ENCODE measurements around the gene MIS18A. TPM values are rescaled to one million over a fixed set of nuclear protein-coding genes. Genes with fewer than 3 reads are reported as not detected.

Gene MIS18A
- total RNA-seq, 1 experiment from 2014 or later = 10.5 TPM

DNA sequence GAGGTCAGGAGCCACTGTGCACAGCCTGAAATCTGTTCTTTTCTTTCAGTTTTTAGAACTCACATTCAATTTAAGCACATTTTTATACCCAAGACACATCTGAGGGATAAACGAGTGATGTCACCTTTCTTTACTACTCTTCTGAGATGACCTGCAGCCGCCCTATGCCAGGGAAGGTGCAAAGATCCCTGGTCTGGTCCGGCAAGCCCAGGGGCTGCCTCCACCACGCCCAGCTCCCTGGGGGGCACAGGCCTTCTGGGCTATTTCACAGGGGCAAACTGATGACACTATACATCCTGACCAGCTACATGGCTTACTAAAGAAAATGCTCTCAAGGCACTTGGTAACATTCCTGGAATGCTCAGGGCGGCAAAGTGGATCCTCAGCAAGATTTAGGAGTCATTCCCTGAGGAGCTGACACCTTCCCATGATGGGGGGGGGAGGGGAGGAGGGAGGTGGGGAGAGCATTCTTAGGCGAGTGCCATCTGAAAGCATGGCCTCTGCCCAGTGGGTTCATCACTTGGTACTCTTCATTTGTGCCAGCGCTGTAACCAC is 31.1 kb upstream of the MIS18A start:
- DNase-seq (ENCODE audit: low read depth, low spot score) = no peak
- in situ Hi-C loops (cut with HindIII; ENCODE audit: low pct_unique_long_range_greater_than_20kb, low sequenced_read_pairs) = no loop called here

DNA sequence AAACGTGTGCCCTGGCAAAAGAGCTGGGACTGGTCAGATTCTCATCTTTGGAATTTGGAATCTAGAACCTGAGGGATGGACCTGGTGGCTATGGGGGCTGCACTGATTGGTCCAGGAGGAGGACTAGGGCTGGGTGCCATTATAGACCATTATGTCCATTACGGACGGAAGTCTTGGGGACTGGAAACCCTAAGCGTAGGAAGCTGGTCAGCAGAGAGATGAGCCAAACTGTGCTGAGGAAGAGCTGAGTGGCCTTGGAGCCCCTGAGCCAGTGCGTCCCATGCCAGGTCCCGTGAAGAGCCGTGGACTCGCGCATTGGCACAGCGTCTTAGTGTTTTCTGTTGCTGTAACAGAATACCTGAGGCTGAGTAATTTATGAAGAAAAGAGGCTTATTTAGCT is 29.8 kb upstream of the MIS18A start:
- in situ Hi-C loops (cut with HindIII; ENCODE audit: low pct_unique_long_range_greater_than_20kb, low sequenced_read_pairs) = no loop called here

DNA sequence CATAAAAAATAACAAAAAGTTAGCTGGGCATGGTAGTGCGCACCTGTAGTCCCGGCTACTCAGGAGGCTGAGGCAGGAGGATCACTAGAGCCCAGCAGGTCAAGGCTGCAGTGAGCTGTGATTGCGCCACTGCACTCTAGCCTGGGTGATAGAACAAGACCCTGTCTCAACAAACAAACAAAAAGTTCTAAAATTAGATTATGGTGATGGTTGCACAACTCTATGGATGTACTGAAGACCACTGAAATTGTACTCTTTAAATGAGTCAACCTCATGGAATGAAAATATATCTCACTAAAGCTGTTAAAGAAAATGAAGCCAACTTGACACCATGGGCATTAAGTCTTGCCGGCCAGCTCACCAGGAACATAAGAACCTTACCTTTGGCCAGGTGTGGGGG is 28.9 kb upstream of the MIS18A start:
- in situ Hi-C loops (cut with HindIII; ENCODE audit: low pct_unique_long_range_greater_than_20kb, low sequenced_read_pairs) = no loop called here
- DNase-seq (ENCODE audit: low read depth, low spot score) = no peak

More for the DNA sequence above, 29.8 kb upstream of the MIS18A start:
- no peak for DNase-seq (ENCODE audit: low read depth, low spot score)

DNA sequence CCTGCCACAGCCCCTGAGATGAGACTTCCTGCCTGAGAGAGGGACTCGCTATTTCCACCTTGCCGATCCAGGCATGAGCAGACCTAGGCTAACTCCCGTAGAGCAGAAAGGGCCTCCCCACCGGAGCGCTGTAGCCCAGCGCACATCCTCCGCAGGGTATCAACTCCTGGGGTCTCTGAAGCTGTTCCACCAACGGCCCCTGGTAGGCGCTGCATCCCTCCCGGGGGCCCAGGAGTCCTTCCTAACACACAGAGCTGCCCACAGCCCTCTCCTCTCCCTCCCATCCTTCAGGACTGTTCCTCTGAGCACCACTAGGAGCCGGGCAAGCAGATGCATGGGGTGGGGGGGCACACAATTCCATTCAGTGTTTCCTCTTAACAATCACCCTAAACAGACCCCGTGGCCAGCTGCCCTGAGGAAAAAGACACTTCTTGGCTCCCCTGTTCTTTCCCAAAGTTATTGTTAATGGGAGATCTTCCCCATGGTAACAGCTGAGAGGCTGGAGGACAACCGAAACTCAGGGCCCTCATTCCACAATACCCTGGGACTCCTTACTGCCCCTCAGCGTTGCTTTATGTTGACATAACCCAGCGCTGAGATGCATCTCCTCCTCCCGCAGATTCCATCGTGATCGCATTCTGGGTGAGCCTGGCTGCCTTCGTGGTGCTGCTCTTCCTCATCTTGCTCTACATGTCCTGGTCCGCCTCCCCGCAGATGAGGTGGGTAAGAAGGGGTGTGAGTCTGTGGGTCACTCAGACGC is 27.4 kb upstream of the MIS18A start:
- in situ Hi-C loops (cut with HindIII; ENCODE audit: low pct_unique_long_range_greater_than_20kb, low sequenced_read_pairs) = no loop called here
- peak; percentile 90 for DNase-seq (ENCODE audit: low read depth, low spot score)

DNA sequence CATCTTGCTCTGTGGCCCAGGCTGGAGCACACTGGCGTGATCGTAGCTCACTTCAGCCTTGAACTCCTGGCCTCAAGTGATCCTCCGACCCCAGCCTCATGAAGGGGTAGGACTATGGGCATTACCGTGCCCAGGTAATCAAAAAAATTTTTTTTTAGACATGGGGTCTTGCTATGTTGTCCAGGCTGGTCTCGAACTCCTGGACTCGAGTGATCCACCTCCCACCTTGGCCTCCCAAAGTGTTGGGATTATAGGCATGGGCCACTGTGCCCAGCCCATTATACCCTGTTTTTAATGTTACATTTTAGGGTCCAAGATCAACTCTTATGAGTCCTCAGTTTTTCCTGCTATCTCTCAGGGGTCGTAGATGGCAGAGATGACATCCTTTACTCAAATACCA is 26.1 kb upstream of the MIS18A start:
- in situ Hi-C loops (cut with HindIII; ENCODE audit: low pct_unique_long_range_greater_than_20kb, low sequenced_read_pairs) = no loop called here
- DNase-seq (ENCODE audit: low read depth, low spot score) = no peak

DNA sequence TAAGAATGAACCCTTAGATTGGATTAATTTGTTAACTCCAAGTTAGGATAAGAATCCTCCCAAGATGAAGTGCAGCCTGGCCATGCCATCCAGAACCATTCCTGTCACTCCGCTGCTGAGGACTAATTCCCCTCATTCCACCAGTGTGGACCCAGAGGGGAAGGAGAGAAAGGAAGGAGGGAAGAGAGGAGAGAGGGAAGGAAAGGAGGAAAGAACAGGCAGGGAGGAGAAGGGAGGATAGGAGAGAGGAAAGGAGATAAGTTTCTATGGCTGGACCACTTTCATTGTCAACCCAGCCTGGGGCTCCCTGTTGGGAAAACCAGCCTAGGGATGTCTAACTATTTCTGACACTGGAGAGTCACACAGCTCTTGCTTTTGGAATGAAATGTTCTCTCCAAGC is 24.5 kb upstream of the MIS18A start:
- no peak for DNase-seq (ENCODE audit: low read depth, low spot score)
- in situ Hi-C loops (cut with HindIII; ENCODE audit: low pct_unique_long_range_greater_than_20kb, low sequenced_read_pairs) = no loop called here

DNA sequence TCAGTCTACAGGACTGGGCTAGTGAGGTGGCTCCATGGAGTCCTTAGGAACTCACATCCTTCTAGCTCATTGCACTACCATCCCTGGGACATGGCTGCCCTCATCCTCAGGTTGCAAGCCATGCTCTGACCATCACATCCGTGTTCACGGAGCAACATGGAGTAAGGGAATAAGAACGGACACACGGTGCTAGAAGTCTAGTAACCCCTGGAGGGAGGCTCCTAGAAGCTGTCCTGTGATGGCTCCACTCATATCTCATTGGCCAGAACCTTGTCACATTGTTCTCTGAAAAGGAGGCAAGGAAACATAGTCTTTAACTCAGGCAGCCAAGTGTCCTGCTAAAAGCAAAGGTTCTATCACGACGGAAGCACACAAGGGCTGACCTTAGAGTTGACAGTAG is 23.7 kb upstream of the MIS18A start:
- DNase-seq (ENCODE audit: low read depth, low spot score) = no peak
- in situ Hi-C loops (cut with HindIII; ENCODE audit: low pct_unique_long_range_greater_than_20kb, low sequenced_read_pairs) = no loop called here

DNA sequence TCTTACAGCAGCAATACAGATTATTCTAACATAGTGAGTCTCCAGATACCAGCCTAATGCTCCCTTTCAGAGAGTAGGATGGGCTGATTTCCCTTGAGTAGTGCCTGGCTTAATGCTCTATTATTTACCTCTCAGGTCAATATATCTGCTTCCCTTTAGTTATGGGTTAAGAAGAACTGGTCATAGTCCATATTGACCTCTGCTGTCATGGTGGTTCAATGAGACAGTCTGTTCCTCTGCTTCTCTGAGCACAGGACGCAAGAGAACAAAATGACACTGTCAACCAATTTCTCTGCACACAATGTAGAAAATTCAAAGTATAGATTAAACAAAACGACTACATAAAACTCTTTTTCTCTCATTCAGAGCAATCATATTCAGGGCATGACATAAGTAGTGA is 22.7 kb upstream of the MIS18A start:
- in situ Hi-C loops (cut with HindIII; ENCODE audit: low pct_unique_long_range_greater_than_20kb, low sequenced_read_pairs) = no loop called here
- DNase-seq (ENCODE audit: low read depth, low spot score) = no peak

DNA sequence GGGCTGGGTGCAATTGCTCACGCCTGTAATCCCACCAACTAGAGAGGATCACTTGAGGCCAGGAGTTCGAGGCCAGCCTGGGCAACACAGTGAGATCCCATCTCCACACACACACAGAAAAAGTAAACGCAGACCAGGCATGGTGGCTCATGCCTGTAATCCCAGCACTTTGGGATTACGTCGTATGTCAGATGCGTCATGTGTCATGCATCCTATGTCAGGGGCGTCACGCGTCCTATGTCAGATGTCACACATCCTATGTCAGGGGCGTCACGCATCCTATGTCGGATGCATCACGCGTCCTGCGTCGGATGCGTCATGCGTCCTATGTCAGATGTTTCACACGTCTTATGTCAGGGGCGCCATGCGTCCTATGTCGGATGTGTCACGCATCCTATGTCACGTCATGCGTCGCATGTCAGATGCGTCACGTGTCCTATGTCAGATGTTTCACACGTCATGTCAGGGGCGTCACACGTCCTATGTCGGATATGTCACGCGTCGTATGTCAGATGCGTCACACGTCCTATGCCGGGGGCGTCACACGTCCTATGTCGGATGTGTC is 21.4 kb upstream of the MIS18A start:
- in situ Hi-C loops (cut with HindIII; ENCODE audit: low pct_unique_long_range_greater_than_20kb, low sequenced_read_pairs) = no loop called here

DNA sequence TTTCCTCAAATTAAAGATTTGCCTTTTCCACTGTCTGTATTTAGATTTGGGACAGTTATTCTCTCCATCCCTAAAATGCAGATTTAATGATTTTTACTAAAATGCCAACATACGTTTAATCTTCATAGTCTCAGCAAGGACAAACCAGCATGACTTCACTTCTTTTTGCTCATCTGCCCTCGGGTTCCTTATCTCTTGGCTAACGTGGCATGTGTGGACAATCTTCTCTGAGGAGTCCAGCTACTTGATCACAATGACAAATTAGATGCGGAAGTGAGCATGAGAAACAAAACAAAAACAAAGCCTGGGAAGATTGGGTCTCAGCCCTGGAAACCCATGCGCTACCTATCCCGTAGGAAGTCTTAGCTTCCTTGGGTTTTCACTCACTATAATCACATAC is 20.8 kb upstream of the MIS18A start:
- in situ Hi-C loops (cut with HindIII; ENCODE audit: low pct_unique_long_range_greater_than_20kb, low sequenced_read_pairs) = no loop called here
- no peak for DNase-seq (ENCODE audit: low read depth, low spot score)

More for the DNA sequence above, 21.4 kb upstream of the MIS18A start:
- no peak for DNase-seq (ENCODE audit: low read depth, low spot score)

DNA sequence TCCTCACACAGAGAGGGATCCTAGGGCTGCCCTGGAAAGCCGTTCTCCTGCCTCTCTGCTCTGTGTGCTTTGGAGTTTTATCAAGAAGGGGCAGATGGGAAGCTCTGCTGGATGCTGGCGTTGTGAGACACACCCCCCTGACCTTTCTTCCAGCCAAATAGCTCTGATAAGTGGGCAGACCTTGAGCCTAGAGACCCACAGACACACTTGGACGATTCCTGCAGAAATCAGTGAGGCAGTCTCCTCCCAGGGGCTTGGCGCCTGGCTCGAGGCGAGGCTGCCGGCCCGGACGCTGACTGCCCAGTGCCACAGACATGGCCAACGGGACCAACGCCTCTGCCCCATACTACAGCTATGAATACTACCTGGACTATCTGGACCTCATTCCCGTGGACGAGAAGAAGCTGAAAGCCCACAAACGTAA is 19.8 kb upstream of the MIS18A start, which contains the start of gene MRAP:
Gene MRAP (plus strand): TSS at position 198 of the 424 bp plus-strand sequence. CDS start 117 bp downstream, at position 315.
- in situ Hi-C loops (cut with HindIII; ENCODE audit: low pct_unique_long_range_greater_than_20kb, low sequenced_read_pairs) = no loop called here

DNA sequence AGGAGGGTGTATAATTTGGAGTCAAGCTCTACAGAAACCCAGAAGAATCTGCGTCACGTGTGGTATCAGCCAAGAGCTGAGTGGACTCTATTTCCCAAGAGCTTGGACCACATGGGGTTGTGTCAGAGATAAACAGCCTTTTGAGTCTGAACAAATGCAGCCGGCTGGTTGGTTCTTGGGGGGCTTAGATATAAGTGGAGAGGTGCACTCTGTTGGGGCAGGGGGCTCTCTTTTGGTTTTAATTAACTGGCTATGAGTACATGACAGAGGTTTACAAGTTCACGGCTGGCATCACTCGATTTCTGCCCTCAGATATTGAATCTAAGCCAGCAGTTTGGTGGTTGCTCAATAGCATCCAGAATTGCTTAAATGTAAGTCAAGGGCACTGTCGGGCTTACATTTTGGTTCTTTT is 19.3 kb upstream of the MIS18A start:
- in situ Hi-C loops (cut with HindIII; ENCODE audit: low pct_unique_long_range_greater_than_20kb, low sequenced_read_pairs) = no loop called here
- DNase-seq (ENCODE audit: low read depth, low spot score) = no peak

More for the DNA sequence above, 19.8 kb upstream of the MIS18A start, which contains the start of gene MRAP:
- DNase-seq (ENCODE audit: low read depth, low spot score) = no peak

DNA sequence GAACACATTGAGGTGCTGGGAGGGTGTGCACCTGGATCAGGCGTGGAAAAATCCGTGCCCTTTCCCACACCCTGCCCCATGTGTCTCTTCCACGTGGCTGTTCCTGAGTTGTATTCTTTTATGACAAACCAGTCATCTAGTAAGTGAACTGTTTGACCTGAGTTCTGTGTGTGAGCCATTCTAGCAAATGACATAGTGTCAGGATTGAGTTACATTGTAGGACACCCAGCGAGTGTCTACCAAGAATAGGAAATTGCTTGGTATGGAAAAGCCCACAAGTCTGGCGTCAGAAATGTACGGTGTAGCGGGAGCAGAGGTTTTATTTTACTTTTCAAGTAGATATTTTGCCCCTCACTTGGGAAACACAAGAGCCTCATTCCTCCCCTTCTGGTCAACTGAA is 18.6 kb upstream of the MIS18A start:
- DNase-seq (ENCODE audit: low read depth, low spot score) = no peak
- in situ Hi-C loops (cut with HindIII; ENCODE audit: low pct_unique_long_range_greater_than_20kb, low sequenced_read_pairs) = no loop called here

DNA sequence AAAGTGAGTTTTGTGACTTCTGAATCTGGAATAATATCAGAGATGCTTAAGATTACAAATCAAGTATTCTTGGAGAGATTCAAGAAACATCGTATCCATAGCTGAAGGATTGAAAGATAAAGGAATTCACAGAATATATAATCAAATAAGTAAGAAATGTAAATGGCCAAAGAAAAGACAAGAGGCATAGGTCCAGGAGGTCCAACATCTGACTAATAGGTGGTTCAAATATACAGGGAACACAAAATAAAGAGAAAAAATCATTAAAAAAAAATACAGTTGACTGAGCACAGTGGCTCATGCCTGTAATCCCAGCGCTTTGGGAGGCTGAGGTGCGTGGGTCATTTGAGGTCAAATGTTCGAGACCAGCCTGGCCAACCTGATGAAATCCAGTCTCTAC is 6.6 kb upstream of the MIS18A start:
- in situ Hi-C loops (cut with HindIII; ENCODE audit: low pct_unique_long_range_greater_than_20kb, low sequenced_read_pairs) = no loop called here
- no peak for DNase-seq (ENCODE audit: low read depth, low spot score)

DNA sequence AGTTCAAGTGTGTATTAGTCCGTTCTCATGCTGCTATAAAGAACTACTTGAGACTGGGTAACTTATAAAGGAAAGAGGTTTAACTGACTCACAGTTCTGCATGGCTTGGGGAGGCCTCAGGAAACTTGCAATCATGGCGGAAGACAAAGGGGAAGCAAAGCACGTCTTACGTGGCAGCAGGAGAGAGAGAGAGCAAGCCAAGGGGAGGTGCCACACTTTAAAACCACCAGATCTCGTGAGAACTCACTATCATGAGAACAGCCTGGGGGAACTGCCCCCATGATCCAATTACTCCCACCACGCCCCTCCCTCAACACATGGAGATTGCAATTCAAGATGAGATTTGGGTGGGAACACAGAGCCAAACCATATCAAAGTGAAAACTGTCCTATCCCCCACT is 4.1 kb upstream of the MIS18A start:
- in situ Hi-C loops (cut with HindIII; ENCODE audit: low pct_unique_long_range_greater_than_20kb, low sequenced_read_pairs) = no loop called here
- no peak for DNase-seq (ENCODE audit: low read depth, low spot score)

DNA sequence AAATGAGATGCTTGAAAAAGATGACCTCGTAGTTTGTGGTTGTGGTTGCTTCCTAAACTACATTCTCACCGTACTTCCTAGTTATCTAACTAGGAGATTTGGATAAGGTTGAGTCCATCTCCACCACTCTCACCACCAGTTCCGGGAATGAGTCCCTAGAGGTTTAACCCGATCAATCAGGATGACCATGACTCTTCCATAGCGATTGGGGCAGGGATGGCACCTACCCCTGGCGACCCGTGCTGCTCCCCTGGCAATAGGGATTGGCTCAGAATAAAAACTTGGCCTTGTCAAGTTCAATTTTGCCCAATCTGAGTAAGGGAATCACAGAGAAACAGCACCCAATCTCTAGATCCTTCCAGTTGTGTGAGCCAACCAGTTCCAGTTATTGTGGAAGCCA is 2.7 kb upstream of the MIS18A start:
- in situ Hi-C loops (cut with HindIII; ENCODE audit: low pct_unique_long_range_greater_than_20kb, low sequenced_read_pairs) = no loop called here
- no peak for DNase-seq (ENCODE audit: low read depth, low spot score)

DNA sequence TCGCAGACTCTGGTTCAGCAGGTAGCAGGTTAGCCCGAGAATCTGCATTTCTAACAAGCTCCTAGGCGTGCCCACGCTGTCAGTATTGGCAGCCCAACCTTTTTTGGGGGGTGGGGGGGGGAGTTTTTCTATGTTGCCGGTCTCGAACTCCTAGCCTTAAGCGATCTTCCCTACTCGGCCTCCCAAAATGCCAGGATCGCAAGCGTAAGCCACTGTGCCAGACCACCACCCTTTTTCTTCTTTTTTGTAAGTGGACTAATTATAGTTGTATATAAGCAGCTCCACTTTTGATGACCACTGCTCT is 480 bp upstream of the MIS18A start:
- in situ Hi-C loops (cut with HindIII; ENCODE audit: low pct_unique_long_range_greater_than_20kb, low sequenced_read_pairs) = no loop called here
- no peak for DNase-seq (ENCODE audit: low read depth, low spot score)

DNA sequence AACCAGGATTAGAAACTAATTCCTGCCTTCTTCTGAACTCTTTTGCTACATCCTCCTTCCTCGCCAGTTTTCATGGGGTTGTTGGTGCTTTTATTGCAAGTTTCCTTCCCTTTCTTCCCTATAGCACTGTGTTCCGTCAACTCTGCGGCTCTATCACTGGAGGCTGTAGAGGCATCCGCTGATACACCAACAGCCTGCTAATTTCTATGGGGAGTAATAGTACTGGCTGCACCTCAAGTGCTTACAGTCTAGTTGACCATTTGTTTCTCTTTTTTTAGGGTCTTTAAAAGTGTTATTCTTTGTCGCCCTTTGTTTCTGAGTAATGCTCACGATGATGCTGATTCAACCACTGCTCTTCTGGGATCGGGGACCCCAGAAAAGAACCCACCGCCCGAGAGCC is 746 bp downstream of the MIS18A start:
- DNase-seq (ENCODE audit: low read depth, low spot score) = no peak
- in situ Hi-C loops (cut with HindIII; ENCODE audit: low pct_unique_long_range_greater_than_20kb, low sequenced_read_pairs) = no loop called here

DNA sequence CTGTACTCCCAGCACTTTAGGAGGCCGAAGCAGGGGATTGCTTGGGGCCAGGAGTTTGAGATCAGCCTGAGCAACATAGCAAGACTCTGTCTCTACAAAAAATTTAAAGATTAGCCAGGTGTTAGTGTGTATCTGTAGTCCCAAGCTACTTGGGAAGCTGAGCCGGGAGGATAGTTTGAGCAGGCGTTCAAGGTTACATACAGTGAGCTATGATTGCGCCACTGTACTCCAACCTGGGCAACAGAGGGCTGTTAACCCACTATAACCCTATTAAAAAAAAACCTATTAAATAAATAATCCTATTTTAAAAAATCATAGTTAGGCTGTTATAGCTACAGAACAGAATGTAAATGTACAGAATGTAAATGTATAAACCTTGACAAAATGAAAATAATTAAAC is 2.2 kb downstream of the MIS18A start:
- in situ Hi-C loops (cut with HindIII; ENCODE audit: low pct_unique_long_range_greater_than_20kb, low sequenced_read_pairs) = no loop called here

More for the DNA sequence above, 2.2 kb downstream of the MIS18A start:
- no peak for DNase-seq (ENCODE audit: low read depth, low spot score)
